ENCODE data around the gene NMRAL1. TPM values are rescaled to one million over a fixed set of nuclear protein-coding genes. Genes with fewer than 3 reads are reported as not detected.

Gene NMRAL1
- total and polyA plus RNA-seq, 10 of the 15 experiments (the other 5 are each of a cell fraction or from before 2014, with no cell fraction given), result 4.8 to 102 (median 62.5) TPM

DNA sequence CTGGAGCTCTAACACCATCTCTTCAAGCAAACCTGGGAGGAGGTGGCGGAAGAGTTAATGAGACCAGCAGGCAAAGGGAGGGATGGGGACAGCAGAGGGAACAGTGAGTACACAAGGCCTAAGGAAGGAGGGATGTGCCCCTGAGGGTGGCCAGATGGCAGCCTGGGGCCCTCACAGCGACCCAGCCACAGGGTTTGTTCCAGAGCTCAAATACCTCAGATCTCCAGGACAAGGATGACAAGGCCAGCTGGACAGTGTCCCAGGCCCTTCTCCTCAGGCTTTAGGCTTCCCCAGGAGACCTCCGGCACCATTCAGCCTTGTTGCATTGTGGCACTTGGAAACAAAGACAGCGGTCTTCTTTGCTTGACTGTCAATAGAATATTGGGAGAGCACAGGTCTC is 49.3 kb upstream of the NMRAL1 start:
- Histone ChIP-seq H3K27me3 (replicated peaks in 1 of 2; ENCODE audit: control insufficient read depth in 2 of 2, insufficient read depth in 2 of 2, low read length in 1 of 2) (no peaks in the 10 kb centered on the region), H3K36me3 (ENCODE audit: control insufficient read depth in 2 of 2, insufficient read depth in 2 of 2, low read length in 1 of 2) (no peaks in the 10 kb centered on the region; a peak in 1 of 4 replicates), H2AFZ (ENCODE audit: control insufficient read depth, low read depth, low read length) (no peak overlapping the region), H3K4me1 (ENCODE audit: control insufficient read depth, insufficient read depth, low read length) (peaks cover 4% of the 10 kb centered on the region), H3K4me2 (ENCODE audit: control insufficient read depth, insufficient read depth) (no peak overlapping the region), H4K20me1 (ENCODE audit: control insufficient read depth, insufficient read depth) (no peaks in the 10 kb centered on the region), H3K9me3 (replicated peaks; ENCODE audit: control insufficient read depth, insufficient read depth, low read length) (no peaks in the 10 kb centered on the region), H3K27ac (ENCODE audit: control insufficient read depth, insufficient read depth) (no peak overlapping the region), H3K4me3 (no peak overlapping the region), H3K79me2 (ENCODE audit: control insufficient read depth, insufficient read depth, low read length) (no peaks in the 10 kb centered on the region), H3K9ac (ENCODE audit: control insufficient read depth, insufficient read depth, low read length) (no peak overlapping the region)
- no peak for DNase-seq (ENCODE audit: low read depth, low spot score)
- ChIA-PET SMC1A (ENCODE audit: uncharacterized antibody, unreplicated experiment) (interaction anchor here (1.4 to 1.8 kb wide), 2 partner anchors 8 to 13 kb away, joined by 3 to 5 read pairs; no protein-coding TSS in a partner anchor), POLR2A (interaction anchor here (1.4 kb wide), 1 partner anchor 15 kb away, joined by 4 read pairs; the partner anchor contains the start of gene CDIP1), RAD21 (ENCODE audit: unreplicated experiment) (no interaction called here), CTCF (interaction anchor here (1.1 kb wide), 2 partner anchors 9 to 25 kb away, joined by 3 to 4 read pairs; no protein-coding TSS in a partner anchor)
- no peak for FAIRE-seq
- in situ Hi-C loops (cut with MboI), result no loop called here
- BruUV-seq (replicated peaks), result no TSS peak
- TF ChIP-seq, protein P1, sequence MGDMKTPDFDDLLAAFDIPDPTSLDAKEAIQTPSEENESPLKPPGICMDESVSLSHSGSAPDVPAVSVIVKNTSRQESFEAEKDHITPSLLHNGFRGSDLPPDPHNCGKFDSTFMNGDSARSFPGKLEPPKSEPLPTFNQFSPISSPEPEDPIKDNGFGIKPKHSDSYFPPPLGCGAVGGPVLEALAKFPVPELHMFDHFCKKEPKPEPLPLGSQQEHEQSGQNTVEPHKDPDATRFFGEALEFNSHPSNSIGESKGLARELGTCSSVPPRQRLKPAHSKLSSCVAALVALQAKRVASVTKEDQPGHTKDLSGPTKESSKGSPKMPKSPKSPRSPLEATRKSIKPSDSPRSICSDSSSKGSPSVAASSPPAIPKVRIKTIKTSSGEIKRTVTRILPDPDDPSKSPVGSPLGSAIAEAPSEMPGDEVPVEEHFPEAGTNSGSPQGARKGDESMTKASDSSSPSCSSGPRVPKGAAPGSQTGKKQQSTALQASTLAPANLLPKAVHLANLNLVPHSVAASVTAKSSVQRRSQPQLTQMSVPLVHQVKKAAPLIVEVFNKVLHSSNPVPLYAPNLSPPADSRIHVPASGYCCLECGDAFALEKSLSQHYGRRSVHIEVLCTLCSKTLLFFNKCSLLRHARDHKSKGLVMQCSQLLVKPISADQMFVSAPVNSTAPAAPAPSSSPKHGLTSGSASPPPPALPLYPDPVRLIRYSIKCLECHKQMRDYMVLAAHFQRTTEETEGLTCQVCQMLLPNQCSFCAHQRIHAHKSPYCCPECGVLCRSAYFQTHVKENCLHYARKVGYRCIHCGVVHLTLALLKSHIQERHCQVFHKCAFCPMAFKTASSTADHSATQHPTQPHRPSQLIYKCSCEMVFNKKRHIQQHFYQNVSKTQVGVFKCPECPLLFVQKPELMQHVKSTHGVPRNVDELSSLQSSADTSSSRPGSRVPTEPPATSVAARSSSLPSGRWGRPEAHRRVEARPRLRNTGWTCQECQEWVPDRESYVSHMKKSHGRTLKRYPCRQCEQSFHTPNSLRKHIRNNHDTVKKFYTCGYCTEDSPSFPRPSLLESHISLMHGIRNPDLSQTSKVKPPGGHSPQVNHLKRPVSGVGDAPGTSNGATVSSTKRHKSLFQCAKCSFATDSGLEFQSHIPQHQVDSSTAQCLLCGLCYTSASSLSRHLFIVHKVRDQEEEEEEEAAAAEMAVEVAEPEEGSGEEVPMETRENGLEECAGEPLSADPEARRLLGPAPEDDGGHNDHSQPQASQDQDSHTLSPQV (IDR thresholded peaks at IDR 0.05), result no peak
- TF ChIP-seq EED (IDR thresholded peaks at IDR 0.05; ENCODE audit: low read depth), result no peak
- no peak for TF ChIP-seq MYB (IDR thresholded peaks at IDR 0.05; ENCODE audit: borderline replicate concordance, low read depth, low read length)
- 59% methylated on average over 4 of the region's 4 CpGs for WGBS (ENCODE audit: insufficient coverage, insufficient replicate concordance, low lambda C conversion rate, missing lambda C conversion rate)
- ATAC-seq, result no peak
- intact Hi-C loops (cut with micrococcal nuclease; ENCODE audit: unreplicated experiment), result no loop called here

All from GM12878 (cell line).